ENCODE data around the gene TNC.

GRCh38 chr9:115086461-115086860, 31.5 kb downstream of the TNC start:
- TF ChIP-seq, protein P1, sequence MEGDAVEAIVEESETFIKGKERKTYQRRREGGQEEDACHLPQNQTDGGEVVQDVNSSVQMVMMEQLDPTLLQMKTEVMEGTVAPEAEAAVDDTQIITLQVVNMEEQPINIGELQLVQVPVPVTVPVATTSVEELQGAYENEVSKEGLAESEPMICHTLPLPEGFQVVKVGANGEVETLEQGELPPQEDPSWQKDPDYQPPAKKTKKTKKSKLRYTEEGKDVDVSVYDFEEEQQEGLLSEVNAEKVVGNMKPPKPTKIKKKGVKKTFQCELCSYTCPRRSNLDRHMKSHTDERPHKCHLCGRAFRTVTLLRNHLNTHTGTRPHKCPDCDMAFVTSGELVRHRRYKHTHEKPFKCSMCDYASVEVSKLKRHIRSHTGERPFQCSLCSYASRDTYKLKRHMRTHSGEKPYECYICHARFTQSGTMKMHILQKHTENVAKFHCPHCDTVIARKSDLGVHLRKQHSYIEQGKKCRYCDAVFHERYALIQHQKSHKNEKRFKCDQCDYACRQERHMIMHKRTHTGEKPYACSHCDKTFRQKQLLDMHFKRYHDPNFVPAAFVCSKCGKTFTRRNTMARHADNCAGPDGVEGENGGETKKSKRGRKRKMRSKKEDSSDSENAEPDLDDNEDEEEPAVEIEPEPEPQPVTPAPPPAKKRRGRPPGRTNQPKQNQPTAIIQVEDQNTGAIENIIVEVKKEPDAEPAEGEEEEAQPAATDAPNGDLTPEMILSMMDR (IDR thresholded peaks at IDR 0.05), result no peak
- no peak for TF ChIP-seq POLR2A (IDR thresholded peaks at IDR 0.05)
